Measurements from ENCODE around the gene FOXP3.

DNA sequence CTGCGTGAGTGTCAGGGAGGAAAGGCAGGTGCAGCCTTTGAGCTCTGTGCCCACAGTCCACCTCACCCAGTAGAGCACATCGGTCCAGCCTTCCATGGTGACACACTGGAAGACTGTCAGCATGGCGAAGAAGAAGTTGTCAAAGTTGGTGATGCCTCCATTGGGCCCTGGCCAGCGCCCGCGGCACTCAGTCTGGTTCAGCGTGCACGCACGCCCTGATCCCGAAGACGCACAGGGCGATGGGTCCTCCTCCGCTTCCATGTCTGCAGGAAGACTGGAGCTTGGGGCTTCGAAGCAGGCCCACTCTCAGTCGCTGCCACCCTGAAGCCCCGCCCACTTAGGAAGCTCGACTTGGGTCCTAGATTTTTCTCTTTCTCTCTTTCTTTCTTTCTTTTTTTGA is 36.3 kb downstream of the FOXP3 start:
- TF ChIP-seq, protein P1, sequence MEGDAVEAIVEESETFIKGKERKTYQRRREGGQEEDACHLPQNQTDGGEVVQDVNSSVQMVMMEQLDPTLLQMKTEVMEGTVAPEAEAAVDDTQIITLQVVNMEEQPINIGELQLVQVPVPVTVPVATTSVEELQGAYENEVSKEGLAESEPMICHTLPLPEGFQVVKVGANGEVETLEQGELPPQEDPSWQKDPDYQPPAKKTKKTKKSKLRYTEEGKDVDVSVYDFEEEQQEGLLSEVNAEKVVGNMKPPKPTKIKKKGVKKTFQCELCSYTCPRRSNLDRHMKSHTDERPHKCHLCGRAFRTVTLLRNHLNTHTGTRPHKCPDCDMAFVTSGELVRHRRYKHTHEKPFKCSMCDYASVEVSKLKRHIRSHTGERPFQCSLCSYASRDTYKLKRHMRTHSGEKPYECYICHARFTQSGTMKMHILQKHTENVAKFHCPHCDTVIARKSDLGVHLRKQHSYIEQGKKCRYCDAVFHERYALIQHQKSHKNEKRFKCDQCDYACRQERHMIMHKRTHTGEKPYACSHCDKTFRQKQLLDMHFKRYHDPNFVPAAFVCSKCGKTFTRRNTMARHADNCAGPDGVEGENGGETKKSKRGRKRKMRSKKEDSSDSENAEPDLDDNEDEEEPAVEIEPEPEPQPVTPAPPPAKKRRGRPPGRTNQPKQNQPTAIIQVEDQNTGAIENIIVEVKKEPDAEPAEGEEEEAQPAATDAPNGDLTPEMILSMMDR (IDR thresholded peaks at IDR 0.05; ENCODE audit: poor library complexity) = no peak
- TF ChIP-seq EZH2 (IDR thresholded peaks at IDR 0.05; ENCODE audit: borderline replicate concordance) (no peak), EZH2phosphoT487 (IDR thresholded peaks at IDR 0.05; ENCODE audit: low read depth, severe bottlenecking, unreplicated experiment) (no peak)

Data from hepatocyte (in vitro differentiated cells).